Hindlimb muscle (tissue), 1 donor: ENCODE results near the gene EP400. TPM values are rescaled to one million over a fixed set of nuclear protein-coding genes. Genes with fewer than 3 reads are reported as not detected.
A peak's percentile ranks its signal among the peaks of the same experiment; 100 is the strongest.

Experiments used
- DNase-seq: peaks from one replicate; pipeline ENCODE4 v3.0.0-alpha.2; 2013
- polyA plus RNA-seq: library from polyadenylated mRNA; unstranded; fragments of 120-200 nt; gene quantifications from one replicate; pipeline ENCODE4 v1.2.1, GENCODE V29; 2013; ENCODE audit not compliant: insufficient read length

The EP400 gene
- polyA plus RNA-seq, 1 donor: 26.0 TPM

DNA sequence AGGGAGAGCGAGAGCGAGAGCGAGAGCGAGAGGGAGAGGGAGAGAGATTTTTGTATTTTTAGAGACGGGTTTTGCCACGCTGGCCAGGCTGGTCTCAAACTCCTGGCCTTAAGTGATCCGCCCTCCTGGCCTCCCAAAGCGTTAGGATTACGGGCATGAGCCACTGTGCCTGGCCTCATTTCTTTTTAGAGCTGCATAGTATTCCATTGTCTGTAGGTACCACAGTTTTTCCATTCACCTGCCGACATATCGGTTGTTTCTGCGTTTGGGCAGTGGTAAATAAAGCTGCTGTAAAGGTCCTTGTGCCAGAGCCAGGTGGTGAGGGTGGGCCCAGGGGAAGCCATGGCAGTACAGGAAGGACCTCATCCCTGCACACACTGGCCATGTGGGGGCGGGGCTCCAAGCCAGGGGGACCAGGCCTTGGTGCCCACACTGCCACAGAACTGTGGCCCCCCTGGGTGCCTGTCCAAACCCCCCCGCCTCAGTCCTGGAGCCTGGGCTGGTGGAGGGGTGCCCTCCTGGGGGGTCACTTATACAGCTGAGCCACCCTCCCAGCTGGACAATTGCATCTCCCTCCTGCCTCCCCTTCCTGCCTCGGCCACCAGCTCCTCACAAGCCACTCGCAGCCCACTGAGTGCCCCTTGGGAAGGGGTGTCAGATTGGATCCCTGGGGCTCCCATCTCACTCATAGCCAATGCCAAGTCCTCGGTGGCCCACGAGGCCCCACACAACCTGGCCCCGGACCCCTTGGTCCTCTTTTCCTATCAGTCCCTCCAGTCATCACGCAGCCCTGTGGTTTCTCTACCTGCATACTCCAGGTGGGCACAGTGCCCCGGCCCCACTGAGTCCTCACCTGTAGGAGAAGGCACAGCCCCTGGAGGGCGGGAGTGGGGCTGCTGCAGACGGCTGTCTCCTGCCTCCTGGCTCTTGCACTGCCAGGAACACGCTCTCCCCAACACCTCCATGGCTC lies 22.3 kb upstream of the EP400 start:
- no peak for DNase-seq

DNA sequence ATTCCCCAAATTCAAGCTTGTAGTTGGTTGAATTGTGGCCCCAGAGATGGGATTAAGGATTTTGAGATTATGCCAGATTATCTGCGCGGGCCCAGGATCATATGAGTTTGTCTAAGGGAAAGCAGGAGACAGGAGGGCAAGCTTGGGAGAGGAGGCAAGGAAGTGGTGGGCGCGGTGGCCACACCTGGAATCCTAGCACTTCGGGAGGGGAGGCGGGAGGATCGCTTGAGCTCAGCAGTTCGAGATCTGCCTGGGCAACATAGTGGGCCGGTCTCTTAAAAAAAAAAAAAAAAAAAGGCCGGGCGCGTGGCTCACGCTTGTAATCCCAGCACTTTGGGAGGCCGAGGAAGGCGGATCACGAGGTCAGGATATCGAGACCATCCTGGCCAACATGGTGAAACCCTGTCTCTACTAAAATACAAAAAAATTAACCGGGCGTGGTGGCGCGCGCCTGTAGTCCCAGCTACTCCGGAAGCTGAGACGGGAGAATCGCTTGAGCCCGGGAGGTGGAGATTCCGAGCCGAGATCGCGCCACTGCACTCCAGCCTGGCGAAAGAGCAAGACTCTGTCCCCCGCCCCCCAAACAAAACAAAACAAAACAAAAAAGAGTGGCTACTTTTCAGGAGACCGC lies 21.5 kb upstream of the EP400 start:
- DNase-seq: no peak

DNA sequence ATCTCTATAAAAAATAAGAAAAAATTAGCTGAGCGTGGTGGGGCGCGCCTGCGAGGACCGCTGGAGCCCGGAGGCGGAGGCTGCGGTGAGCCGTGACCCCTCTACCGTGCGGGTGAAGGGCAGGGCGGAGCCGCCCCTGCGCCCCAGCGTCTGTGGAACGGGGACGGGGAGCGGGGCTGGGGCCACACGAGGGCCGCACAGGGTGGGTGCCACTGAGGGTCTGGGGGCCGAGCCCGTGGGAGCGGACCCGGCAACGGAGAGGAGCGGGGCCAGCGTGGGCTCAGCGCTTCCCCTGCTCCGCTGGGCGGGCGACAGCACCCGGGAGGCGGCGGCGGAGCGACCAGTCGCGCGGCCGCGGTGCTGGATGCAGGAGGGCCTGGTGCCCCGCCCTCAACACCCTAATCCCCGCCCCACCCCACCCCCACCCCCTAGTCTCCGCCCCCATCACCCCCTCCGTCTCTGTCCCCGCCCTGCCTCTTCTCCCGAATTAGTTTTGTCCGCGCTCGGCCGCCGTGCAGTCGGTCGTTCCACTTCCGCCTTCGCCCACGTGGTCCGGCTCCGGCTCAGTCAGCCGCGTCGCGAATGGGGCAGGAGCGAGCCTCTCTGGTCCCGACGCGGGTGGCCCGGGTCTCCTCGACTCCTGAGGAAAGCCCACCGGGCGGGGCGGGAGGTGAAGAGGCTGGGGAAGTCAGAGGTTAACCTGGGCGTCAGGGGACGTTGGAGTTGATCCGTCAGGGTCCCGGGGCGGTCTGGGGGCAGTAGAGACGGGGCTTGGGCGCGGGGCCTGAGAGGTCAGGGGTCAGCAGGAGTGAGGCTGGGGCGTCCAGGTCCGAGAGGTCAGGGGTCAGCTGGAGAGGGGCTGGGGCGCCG lies 20.8 kb upstream of the EP400 start, which contains the start of gene PUS1:
TSS of gene PUS1 (plus strand) at position 566 of the 870 bp plus-strand sequence. CDS start 447 bp downstream, outside the sequence.
- DNase-seq: peak; percentile 94

DNA sequence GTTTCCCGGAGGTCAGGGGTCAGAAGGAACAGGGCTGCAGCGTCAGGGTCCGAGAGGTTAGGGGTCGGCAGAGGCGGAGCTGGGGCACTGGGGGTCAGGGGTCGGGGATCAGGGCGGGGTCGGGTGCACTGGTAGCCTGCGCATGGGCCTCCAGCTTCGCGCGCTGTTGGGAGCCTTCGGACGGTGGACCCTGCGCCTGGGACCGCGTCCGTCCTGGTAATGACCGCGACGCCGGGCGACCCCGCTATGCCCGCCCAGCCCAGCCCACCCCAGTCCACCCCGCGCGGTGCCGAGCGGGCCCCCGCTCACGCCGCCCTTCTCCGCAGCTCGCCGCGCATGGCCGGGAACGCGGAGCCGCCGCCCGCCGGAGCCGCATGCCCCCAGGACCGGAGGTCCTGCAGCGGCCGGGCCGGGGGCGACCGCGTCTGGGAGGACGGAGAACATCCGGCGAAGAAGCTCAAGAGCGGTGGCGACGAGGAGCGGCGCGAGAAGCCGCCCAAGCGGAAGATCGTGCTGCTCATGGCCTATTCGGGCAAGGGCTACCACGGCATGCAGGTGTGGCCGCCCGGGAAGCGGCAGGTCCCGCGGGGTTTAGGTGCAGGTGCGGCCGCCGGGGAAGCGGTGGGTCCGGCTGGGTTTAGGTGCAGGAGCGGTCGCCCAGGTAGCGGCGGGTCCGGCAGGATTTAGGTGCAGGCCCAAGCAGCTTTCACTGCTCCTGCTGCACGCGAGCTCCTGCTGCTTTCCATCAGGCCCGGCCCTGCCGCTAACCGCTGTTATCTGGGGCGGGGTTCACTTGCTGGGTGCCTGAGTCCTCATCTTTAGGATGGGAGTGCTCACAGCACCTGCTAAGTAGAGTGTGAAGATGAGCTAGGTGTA lies 19.9 kb upstream of the EP400 start:
- DNase-seq: no peak

GRCh38 chr12:131930510-131930909 lies 19.2 kb upstream of the EP400 start:
- no peak for DNase-seq

- no peak for DNase-seq
Observed at GRCh38 chr12:131933387-131933786, 16.4 kb upstream of the EP400 start.

GRCh38 chr12:131934535-131934934 lies 15.2 kb upstream of the EP400 start:
- no peak for DNase-seq

DNA sequence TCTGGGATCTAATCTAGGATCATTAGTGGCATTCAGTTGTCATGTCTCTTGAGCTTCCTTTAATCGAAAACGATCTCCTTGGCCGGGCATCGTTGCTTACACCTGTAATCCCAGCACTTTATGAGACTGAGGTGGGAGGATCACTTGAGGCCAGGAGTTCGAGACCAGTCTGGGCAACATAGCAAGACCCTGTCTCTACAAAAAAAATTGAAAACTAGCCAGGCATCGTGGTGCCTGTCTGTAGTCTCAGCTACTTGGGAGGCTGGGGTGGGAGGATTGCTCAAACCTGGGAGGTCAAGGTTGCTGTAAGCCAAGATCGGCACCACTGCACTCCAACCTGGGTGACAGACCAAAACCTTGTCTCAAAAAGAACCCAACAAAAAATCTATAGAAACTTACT lies 11.7 kb upstream of the EP400 start:
- DNase-seq: no peak

DNA sequence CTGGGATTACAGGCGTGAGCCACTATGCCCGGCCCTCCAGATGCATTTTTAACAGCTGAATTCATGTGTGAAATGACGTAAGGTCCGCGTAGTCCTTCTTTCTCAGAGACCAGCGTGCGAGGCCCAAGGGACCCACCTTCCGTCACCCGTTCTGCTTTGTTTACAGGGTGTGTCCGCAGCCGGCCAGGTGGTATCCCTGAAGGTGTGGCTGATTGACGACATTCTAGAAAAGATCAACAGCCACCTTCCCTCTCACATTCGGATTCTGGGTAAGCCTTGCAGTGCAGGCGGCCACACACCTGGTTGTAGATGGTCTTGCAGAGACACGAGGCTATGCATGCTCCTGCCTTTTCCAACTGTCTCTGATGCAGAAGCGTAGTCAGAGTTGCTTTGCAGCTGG lies 10.7 kb upstream of the EP400 start:
- DNase-seq: no peak

DNA sequence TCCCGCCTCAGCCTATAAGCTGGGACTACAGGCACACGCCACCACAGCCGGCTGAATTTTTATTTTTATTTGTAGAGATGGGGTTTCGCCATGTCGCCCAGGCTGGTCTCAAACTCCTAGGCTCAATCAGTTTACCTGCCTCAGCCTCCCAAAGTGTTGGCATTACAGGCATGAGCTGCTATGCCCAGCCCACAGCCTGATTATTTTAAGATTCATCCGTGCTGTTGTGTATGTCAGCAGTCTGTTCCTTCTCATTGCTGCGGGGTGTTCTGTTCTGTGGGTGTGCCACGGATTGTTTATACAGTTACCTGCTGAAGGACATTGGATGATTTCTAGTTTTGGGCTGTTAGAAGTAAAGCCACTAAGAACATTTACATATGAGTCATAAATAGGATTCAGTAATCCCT lies 9.6 kb upstream of the EP400 start:
- no peak for DNase-seq

- DNase-seq: no peak
Observed at GRCh38 chr12:131941116-131941986, 8.4 kb upstream of the EP400 start.

DNA sequence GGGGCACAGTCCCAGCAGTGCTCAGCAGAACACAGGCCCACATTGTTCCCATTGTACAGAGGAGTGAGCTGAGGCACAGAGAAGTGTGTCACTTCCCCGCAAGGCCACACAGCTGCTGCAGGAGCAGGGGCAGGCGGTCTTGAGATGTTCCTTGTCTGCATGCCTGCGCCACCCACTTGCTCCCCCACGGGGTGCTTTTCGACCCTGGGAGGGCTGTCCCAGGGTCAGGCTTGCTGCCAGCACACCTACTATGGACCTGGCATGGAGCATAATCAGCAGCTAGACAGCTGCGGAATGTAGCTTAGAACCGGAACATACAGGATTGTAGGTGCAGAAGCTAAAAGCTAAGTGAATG lies 7.8 kb upstream of the EP400 start:
- DNase-seq: no peak

GRCh38 chr12:131942671-131943070 lies 7.1 kb upstream of the EP400 start:
- DNase-seq: no peak

GRCh38 chr12:131943389-131943788 lies 6.4 kb upstream of the EP400 start:
- no peak for DNase-seq

DNA sequence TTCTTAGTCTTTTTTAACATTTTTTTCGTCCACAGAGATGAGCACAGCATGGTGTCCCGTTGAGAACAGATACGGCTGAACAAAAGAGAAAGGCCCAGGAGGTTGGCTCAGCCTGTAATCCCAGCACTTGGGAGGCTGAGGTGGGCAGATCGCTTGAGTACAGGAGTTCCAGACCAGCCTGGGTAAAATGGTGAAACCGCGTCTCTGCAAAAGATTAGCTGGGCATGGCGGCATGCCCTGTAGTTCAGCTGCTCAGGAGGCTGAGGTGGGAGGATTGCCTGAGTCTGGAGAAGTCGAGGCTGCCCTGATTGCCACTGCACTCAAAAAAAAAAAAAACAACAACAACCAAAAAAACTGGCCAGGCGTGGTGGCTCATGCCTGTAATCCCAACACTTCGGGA lies 5.9 kb upstream of the EP400 start:
- no peak for DNase-seq

- no peak for DNase-seq
Observed at GRCh38 chr12:131944601-131945251, 5.0 kb upstream of the EP400 start.

DNA sequence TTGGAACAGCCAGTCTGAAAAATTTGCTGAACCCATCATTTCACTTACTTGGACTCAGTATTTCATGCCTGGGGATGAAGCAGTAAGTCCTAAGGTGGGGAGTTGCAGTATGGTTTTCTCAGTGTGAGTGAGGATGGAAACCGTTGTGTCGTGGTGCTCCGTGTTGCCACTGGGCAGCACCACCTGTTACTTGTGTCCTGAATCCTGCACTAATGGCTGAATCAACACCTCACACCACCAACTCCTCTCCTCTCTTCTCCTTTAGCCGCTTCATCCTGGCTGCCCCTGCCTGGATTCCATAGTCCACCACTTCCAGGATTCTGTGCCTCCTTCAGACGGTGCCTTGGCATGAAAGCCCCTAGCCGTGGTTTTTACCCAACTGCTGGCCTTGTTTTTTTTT lies 3.0 kb upstream of the EP400 start:
- no peak for DNase-seq

- no peak for DNase-seq
Observed at GRCh38 chr12:131947482-131948027, 2.2 kb upstream of the EP400 start.

- no peak for DNase-seq
Observed at GRCh38 chr12:131948166-131948712, 1.5 kb upstream of the EP400 start.
